GM19467 (cell line): ENCODE results near the gene GRK5.
"Not testable (repeated sequence)": the region's sequence is repeated elsewhere in the genome, so short reads cannot be mapped to it uniquely, and the experiment has no call there.

ENCODE experiments used
- ATAC-seq: cut with Tn5 transposase; IDR thresholded peaks from one replicate; pipeline ENCODE4 v1.9.1; 2021; ENCODE audit warnings: mild to moderate bottlenecking, moderate library complexity; ENCODE audit not compliant: unreplicated experiment

Gene GRK5

DNA sequence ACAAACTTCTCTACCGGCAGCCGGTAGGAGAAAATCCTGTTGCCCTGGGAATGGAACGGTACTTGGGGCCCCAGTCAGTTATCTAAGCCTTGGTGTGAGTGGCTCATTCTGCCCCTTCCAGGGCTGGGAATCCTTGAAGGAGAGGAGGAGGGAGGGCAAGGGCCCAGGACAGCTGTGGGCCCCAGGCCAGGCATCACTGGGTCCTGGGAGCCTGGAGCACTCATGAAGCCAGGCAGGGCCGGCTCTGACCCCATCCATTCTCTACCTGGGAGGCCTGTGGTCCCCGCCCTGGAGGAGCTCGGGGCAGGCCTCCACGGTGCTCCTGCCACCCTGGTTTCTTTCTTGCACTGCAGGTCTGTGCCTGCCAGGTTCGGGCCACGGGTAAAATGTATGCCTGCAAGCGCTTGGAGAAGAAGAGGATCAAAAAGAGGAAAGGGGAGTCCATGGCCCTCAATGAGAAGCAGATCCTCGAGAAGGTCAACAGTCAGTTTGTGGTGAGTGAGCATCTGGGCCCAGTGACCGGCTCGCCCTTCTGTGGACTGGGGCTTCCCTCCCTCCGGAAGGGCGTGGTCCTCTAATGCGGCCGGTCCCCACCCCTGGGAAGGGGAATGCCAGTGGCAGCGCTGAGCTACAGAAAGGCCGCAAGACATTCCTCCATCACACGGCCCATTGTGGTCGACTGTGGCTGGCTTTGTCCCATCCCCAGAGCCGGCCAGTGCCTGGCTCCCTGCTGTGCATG is 223.8 kb downstream of the GRK5 start:
- no peak for ATAC-seq

DNA sequence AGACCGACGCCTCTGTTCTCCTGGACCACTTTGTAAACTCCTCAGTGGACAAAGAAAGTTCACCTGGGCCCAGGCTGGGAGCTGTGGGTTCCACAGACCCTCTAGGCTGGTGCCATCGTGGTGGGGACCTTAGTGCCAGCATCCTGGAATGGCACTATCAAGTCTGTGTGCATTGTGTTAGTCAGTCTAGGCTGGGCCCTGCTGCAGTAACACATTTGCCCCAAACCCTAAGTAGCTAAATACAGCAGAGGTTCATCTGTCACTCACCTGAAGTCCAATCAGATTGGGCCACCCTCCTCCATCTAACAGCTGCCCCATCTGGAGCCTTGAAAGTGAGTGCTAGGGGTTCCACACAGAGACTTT is 224.4 kb downstream of the GRK5 start:
- no peak for ATAC-seq

DNA sequence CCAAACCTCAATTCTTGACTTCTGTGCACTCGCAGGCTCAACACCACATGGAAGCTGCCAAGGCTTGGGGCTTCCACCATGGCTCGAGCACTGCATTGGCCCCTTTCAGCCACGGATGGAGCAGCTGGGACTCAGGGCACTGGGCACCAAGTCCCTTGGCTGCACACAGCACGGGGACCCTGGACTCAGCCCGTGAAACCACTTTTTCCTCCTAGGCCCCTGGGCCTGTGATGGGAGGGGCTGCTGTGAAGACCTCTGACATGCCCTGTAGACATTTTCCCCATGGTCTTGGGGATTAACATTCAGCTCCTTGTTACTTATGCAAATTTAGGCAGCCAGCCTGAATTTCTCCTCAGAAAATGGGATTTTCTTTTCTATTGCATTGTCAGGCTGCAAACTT is 227.6 kb downstream of the GRK5 start:
- ATAC-seq, result not testable (repeated sequence)

DNA sequence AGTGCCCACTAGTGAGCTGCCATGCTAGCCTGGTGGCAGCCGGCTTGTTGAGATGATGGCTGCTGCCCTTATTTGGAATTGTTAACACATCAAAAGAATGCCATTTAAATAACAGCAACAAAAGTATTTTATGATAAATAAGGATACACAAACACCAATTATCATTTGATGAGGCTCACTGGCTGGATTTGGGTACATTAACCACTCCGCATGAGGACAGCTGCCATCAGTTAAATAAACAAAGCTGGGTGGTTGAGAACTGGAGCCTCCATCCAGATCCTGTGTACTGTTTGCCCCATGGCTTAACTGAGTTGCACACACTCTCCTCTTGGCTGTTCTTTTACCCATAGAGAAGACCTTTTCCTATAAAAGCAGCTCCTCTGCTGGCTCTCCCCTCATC is 231.3 kb downstream of the GRK5 start:
- no peak for ATAC-seq

DNA sequence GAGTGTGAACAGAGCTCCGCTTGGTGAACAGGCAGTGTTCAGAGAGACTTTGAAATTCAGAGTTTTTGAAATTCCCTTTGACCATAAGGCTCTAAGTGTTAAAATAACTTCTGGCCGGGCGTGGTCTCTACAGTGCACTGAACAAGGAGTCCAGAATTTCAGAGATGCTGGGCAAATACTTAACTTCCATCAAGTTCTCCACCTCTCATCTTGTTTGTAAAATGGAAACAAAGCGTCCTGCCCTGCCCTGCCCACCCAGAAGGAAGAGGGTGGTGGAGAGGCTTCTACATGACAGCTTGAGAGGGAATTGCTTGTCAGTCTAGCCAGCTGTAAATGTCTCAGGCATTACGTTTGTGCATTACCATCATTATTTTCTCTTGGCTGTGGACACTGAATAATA is 232.6 kb downstream of the GRK5 start:
- ATAC-seq, result no peak

DNA sequence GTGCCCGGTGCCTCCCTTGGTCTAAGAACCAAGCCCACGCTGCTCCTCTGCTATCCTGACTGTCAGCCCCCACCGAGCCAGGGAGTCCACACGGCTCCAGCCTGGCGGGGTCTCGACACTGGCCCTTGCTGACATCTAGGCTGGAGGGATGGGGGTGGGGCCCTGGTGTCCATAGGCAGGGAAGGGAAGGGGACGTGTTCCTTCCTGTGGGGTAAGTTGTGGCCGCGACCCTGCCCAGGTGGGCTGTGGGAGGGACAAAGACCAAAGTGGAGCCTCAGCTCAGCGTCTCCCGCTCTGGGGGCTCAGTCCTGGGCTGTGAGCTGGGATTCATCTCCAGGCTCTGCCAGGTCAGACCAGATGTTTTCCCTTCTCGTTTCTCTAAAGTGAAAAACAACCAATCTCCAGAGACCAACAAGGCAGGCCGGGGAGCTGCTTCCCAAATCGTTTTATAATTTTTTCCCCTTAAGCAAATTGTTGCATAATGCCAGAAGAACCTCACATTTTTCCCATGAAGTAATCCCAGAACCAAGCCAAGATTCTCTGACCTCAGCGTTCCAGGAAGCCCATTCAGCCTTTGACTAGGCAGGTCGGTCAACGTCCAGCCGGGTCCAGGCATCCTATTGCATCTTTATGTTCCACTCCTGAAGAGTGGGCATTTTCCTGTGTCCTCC is 233.9 kb downstream of the GRK5 start:
- no peak for ATAC-seq

DNA sequence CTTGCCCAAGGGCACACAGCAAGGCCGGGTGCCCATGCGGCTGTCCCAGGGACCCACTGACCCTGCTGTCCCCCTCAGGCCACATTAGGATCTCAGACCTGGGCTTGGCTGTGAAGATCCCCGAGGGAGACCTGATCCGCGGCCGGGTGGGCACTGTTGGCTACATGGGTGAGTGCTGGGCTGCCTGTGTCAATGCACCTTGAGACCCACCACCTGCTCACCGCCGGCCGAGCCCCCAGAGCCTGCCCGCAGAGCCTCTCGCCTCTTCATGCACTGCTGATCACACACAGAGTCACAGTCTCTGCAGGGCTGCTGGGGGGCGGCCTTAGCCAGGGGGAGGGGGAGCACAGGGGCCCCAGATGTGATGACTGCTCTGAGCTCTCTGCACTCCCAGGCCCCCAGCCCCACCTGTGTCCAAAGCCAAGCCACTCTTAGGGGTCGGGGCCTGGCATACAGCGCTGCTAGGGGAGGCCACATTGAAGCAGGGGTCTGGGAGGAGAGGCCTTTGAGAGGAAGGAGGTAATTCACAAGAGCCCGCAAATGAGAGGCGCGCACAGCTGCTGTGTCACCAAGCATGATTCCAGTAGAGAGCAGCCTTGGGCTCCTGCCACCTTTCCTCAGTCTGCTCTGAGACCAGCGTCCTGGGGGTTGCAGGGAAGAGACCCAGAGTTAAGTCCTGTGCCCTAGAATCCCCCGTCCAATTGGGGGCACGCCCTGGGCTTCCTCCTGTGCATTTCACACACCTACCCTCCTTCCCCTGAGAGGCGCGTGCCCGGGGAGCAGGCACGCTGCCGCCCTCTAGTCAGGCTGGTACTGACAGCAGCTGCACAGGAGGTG is 234.8 kb downstream of the GRK5 start:
- ATAC-seq, result no peak

DNA sequence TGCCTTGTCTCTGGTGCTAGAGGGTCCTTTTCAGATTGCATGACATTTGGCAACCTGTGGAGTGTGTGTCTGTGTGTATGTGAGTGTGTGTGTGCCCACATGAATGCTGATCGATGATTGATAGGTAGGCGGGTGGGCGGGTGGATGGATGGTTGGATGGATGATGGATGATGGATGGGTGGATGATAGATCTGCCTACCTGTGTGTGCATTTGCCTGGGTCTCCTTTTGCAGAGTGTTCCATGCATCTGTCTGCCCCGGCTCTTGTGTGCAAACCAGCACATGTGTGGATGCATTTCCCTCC is 235.3 kb downstream of the GRK5 start:
- ATAC-seq, result no peak

DNA sequence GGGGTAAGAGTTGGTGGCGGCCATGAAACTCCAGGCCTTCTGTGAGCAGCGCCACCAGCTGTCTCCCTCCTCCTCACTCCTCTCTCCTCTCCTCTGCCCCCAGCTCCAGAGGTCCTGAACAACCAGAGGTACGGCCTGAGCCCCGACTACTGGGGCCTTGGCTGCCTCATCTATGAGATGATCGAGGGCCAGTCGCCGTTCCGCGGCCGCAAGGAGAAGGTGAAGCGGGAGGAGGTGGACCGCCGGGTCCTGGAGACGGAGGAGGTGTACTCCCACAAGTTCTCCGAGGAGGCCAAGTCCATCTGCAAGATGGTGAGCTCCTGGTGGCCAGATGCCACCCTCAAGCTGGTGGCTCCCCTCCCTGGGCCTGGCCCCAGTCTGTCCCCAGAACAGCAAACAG is 236.1 kb downstream of the GRK5 start:
- no peak for ATAC-seq

DNA sequence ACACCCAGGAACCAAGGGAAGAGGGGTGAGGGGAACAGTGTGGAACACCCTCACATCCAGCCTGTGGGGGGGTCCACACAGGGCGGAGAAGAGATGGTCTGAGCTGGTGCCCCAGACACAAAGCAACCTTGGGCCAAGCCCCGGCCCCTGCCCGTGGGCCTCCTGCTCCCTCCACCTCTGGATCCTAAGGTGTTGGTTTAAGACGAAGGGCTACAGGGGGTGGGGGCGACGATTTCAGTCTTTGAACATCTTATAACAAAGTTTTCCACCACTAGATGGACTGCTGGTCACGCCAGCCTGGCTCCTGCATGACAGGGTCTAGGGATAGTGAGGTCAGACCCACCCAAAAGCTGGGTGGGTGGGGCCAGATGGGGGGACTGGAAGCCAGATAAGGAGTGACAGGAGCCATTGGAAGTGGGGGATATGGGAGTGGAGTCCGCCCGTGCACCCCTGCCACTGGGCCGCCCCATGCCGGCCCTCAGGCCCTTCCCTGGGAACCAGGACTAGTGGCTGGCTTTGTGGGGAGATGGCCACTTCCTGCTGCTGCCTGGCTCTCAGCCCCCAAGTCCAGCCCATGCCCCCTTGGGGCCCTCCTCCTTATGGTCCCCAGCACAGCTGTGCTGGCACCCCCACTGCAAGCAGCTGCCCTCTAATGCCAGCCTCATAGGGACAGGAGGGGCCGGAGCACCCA is 236.7 kb downstream of the GRK5 start:
- ATAC-seq, result no peak

DNA sequence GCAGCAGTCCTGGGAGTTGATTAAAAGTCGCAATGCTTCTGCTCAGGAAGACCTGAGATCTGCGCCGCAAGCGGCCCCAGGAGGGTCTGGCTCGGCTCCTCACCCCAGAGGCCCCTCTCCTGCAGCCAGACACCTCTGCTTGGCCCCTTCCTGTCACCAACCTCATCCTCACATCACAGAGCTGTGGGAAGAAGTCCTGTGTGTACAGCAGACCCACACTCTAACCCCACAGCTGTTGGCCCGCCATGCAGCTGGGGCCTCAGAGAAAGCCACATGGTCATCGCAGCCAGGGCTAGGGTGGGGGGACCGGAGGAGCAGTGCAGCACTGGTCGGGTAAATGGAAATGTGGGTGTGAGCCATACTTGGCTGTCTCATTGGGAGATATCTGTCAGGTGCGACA is 237.5 kb downstream of the GRK5 start:
- ATAC-seq, result no peak

DNA sequence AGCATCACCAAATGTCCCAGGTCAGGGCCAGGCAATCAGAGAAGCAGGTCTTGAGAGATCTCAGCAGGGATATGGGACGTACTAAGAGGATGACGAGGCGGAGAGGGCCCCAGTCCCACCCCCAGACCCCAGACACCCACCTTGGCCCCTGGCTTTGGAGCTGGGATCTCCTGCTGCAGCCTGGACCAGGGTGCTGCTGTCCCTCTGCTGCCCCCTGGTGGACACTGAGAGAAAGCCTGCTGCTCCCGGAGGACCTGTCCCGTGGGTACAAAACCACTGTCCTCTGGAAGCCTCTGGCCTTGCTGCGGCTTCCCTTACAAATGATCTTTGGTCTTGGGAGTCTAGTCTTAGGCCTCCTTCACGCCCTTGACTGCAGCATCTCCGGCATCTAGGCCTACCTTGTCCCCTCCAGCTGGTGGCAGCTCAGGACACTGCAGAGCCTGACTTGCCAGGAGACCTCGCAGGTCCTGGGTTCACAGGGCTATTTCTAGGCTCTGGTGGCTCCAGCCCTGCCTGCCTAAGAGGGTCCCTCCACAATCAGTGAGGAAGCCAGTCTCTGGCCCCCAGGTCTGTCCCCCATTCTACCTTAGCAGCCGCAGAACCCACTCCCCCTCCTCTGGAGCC is 238.1 kb downstream of the GRK5 start:
- no peak for ATAC-seq

DNA sequence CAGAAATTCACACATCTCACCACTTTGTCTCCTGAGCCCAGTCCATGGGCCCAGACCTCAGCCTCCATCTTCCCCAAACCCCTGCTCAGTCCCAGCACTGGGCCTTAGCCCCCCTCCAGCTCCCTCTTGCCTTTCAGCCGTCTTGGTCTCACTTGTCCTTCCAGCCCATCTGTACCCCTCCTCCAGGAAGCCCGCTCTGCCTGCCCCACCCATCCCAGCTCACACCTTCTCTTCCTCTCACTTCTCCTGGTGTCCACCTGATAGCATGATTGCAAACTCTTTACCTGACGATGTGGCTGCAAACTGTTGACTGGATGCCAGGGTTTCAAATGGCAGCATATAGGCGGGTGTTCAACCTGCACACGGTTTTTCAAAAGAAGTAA is 238.6 kb downstream of the GRK5 start:
- no peak for ATAC-seq

DNA sequence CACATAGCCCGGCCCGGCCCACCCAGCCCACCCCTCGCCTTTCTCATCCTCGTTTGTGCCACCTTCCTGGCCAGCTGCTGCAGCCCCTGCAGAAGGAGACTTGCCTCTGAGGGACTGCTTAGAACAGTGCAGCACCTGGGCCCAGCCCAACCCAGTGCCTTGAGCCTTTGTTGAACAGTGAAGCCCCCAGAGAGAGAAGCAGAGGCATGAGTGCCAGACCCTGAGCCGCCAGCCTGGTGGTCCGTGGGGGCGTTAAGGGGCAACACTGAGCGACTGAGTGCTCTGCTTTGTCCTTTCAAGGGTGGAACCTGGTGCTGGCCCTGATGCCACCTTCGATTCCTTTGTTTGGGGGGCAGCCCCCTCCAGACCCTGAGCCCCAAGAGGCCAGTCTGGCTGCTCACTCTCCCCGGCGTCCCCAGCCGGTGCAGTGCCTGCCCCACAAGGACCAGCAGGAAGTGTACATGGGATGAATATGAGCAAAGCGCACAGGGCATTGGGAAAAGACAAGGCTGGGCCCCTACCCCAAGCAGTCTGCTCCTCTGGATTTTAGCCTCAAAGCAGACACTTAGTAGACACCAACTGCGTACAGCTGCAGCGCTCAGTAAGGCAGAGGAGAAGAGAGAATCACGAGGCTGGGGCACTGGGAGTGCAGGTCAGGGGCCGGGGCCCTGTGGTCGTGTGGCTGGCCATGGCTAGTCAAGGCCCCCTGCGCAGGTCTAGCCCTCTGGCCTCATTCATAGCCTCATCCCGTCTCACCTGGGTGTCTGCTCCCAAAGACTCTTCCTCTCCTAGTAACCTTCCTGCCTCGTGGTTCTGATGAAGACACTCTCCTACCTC is 239.3 kb downstream of the GRK5 start:
- ATAC-seq, result no peak

DNA sequence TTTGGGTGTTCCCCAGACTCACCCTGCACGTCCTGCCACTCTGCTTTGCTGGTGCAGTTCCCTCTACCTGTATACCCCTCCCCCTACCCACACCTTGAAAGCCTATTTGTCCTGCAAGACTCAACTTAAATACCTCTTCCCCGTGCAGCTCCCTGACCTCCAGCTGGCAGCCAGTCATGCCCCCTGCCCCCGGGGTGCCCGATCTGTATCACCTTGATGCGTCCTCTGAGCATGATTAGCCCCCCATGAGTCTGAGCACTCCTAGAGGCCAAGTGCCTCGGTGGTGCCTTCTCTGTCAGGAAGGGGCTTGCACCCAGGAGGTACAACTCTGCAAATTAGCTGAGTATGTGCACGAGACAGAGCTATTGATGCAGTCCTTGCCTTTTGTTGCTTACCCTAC is 240.1 kb downstream of the GRK5 start:
- no peak for ATAC-seq

DNA sequence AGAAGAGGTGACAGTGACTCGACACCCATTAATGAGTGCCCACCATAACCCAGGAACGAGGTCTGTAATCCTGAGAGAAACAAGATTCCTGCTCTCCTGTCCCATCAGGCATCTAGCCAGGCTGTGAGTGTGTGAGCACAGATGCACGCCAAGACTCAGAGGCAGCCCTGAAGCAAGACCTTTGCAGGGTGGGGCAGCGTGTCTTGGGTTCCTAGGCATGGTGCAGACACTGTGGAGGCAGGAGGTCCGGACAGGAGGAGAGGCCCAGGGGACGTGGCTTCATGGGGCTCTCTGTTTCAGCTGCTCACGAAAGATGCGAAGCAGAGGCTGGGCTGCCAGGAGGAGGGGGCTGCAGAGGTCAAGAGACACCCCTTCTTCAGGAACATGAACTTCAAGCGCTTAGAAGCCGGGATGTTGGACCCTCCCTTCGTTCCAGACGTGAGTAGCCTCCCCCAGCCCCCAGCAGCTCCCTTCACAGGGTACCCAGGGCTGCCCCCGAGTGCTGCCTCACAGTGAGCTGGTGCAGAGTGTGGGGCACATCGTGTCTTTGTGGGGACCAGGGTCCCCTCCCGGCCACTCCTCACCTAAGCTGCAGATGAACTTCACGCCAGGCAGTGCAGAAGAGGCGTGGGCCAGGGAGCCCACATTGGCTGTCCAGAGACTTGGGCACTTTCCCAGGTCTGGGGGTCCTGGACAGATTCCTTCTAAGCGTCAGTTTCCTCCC is 240.6 kb downstream of the GRK5 start:
- no peak for ATAC-seq

DNA sequence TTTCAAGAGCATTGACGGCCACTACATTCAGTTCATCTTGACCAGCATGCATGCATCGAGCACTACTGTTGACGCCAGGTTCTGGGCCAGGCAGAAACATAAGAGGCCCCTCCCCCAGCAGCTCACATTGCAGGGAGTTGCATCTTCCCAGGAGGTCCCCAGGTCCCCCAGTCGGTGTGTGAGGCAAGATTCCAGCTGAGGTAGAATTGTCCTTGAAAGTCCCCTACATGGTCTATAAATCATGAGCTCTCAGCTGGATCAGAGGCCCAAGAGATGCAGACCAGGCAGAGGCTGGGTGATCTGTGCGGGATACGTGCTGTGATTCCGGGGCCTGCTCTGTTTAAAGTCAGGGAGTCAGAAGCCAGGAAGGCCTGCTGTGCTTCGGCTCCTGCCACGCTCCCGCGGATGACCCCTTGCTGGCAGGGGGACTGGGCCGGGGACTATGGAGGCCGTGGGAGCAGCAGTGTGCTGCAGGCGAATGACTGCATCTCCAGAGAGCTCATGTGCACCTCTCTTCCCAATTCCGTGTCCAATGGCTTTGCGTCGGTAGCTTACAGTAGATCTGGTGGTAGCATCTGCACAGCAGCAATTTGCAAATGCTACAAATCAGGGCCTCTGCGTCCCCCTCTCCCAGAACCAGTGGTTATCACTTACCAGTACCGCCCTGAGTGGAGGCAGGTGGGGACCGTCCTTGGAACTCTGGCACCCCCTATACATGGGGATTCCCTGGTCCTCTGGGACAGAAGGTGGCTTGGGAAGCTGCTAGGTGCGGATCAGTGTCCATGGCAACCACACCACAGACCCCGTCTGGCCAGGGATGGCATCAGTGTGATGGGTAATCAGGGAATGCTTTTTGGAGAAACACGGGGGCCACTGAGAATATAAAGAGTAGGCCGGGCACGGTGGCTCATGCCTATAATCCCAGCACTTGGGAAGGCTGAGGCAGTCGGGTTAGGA is 241.5 kb downstream of the GRK5 start:
- no peak for ATAC-seq

DNA sequence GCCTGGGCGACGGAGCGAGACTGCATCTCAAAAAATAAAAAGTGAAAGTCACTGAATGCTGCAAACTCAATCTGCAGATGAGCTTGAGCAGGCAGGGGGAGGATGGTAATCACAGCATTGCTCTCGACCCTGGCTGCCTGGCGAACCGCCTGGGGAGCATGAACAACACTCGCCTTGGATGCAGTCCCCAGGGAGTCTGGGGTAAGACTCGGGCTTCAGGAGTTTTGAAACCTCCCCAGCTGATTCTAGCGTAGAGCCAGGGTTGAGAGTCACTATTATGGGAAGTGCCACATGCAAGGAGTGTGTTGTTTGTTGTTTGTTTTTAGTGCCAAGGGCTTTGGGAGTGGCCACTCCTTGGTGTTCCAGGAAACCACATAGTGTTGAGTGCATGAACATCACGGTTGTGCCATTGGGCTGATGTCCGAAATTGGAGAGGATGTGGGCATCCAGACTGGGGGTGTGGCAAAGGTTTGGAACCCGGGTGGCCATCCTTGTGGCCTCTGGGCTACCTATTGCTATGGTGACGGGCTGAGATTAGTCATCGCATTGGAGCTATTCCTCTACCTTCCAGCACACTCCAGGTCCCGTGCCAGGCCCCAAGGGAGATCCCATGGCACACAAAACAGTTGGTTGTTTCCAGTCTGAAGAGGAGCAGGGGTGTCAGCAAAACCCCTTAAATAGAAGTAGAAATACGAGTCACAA is 242.5 kb downstream of the GRK5 start:
- no peak for ATAC-seq
